HCT116 (cell line): ENCODE measurements around the gene SCN8A. TPM values are rescaled to one million over a fixed set of nuclear protein-coding genes. Genes with fewer than 3 reads are reported as not detected.

Experiments
- ATAC-seq: fragments of 200-7000 bp; cut with Tn5 transposase; 2 replicates; pipeline ENCODE4 v1.9.1; 2020; ENCODE audit warnings: mild to moderate bottlenecking, moderate library complexity
- BruUV-seq: library from RNA; stranded (reverse); fragments of 400-500 nt; replicated peaks from 2 replicates; lab custom pipeline; 2021; lab: Mats Ljungman, UMichigan
- CTCF ChIA-PET: fragments of 300-600 bp; sonication (Branson Sonifier 250); formaldehyde crosslinking; loops from one replicate; lab custom pipeline; 2021; ENCODE audit warnings: antibody characterized with exemption; lab: Charles Lee
- POLR2A ChIA-PET: fragments of 300-600, 350-600 bp; sonication (Branson Sonifier 250); formaldehyde crosslinking; loops from one replicate; lab custom pipeline; 2021; ENCODE audit warnings: antibody characterized with exemption; lab: Charles Lee
- RAD21 ChIA-PET, 2 experiments: fragments of 300-600 bp; sonication (Branson Sonifier 250); formaldehyde crosslinking; loops; one replicate each; lab custom pipeline; 2023; ENCODE audit warnings: low total read pairs in 2 of 2; ENCODE audit not compliant: uncharacterized antibody in 2 of 2, unreplicated experiment in 2 of 2, low non-redundant PET in 1 of 2; lab: Charles Lee
- DNase-seq: peaks from one replicate; pipeline ENCODE4 v3.0.0-alpha.2; 2010; ENCODE audit warnings: low read depth, low spot score
- H2AFZ ChIP-seq: fragments of 200-600 bp; shearing (Covaris generic), sonication (generic); 2 replicates; pipeline ENCODE4 v1.6.1; 2017; ENCODE audit warnings: low read depth, mixed run types, mixed read lengths, antibody characterized with exemption, low read length; ENCODE audit not compliant: poor library complexity, severe bottlenecking
- H3K27ac ChIP-seq: 2 replicates; pipeline ENCODE4 v1.5.1; 2012; ENCODE audit warnings: low read depth, low read length
- H3K27me3 ChIP-seq: fragments of 200-600 bp; sonication (generic); 2 replicates; pipeline ENCODE4 v1.6.1; 2016; ENCODE audit warnings: mixed run types, low read length, mixed read lengths; ENCODE audit not compliant: insufficient read depth
- H3K36me3 ChIP-seq, 2 experiments: fragments of 200-500 bp in 1 of 2; fragments of 200-600 bp in 1 of 2; sonication (Bioruptor generic) in 1 of 2; sonication (generic) in 1 of 2; 2 replicates each; pipeline versions ENCODE4 v1.5.1 to v1.6.1; 2014 to 2016; ENCODE audit warnings: low read length in 2 of 2, inconsistent platforms in 1 of 2, mixed read lengths in 1 of 2, mixed run types in 1 of 2; ENCODE audit not compliant: insufficient read depth in 2 of 2, control insufficient read depth in 1 of 2
- H3K4me1 ChIP-seq, 2 experiments: fragments of 200-600 bp in 1 of 2; sonication (generic) in 1 of 2; 2 replicates each; pipeline versions ENCODE4 v1.5.1 to v1.6.1; 2012 to 2017; ENCODE audit warnings: low read length in 2 of 2, inconsistent platforms in 1 of 2, mild to moderate bottlenecking in 1 of 2, mixed read lengths in 1 of 2, mixed run types in 1 of 2, moderate library complexity in 1 of 2; ENCODE audit not compliant: insufficient read depth in 2 of 2, control insufficient read depth in 1 of 2
- H3K4me2 ChIP-seq: fragments of 200-600 bp; sonication (generic); 2 replicates; pipeline ENCODE4 v1.6.1; 2017; ENCODE audit warnings: mixed run types, low read length, mixed read lengths
- H3K4me3 ChIP-seq, 2 experiments: fragments of 200-600 bp in 1 of 2; sonication (generic) in 1 of 2; replicated peaks in 1 of 2; 2 replicates each; pipeline ENCODE4 v1.5.1; 2011 to 2016; ENCODE audit warnings: low read length in 2 of 2, control low read depth in 1 of 2, low read depth in 1 of 2, mild to moderate bottlenecking in 1 of 2, mixed read lengths in 1 of 2, mixed run types in 1 of 2
- H3K79me2 ChIP-seq: fragments of 200-600 bp; sonication (generic); 2 replicates; pipeline ENCODE4 v1.6.1; 2017; ENCODE audit warnings: mild to moderate bottlenecking, mixed run types, low read length, moderate library complexity, mixed read lengths; ENCODE audit not compliant: insufficient read depth
- H3K9ac ChIP-seq: fragments of 200-600 bp; sonication (generic); 2 replicates; pipeline ENCODE4 v1.6.1; 2016; ENCODE audit warnings: low read length, mixed read lengths
- H3K9me2 ChIP-seq: fragments of 200-600 bp; sonication (generic), shearing (Covaris generic); 2 replicates; pipeline ENCODE4 v1.6.1; 2017; ENCODE audit warnings: mixed run types, mild to moderate bottlenecking, moderate library complexity; ENCODE audit not compliant: insufficient read depth
- H3K9me3 ChIP-seq, 2 experiments: fragments of 200-500 bp in 1 of 2; fragments of 200-600 bp in 1 of 2; sonication (Bioruptor generic) in 1 of 2; sonication (generic) in 1 of 2; 2 replicates each; pipeline ENCODE4 v1.6.1; 2014 to 2017; ENCODE audit warnings: low read length in 2 of 2, mixed read lengths in 2 of 2, inconsistent platforms in 1 of 2, low read depth in 1 of 2, mild to moderate bottlenecking in 1 of 2, mixed run types in 1 of 2, moderate library complexity in 1 of 2; ENCODE audit not compliant: control insufficient read depth in 1 of 2, insufficient read depth in 1 of 2
- H4K20me1 ChIP-seq: fragments of 200-600 bp; sonication (generic), shearing (Covaris generic); 2 replicates; pipeline ENCODE4 v1.6.1; 2017; ENCODE audit warnings: mixed run types, mild to moderate bottlenecking, moderate library complexity; ENCODE audit not compliant: insufficient read depth
- ATF3 ChIP-seq: IDR thresholded peaks from 2 replicates; pipeline ENCODE4 v1.6.1; 2012
- CEBPB ChIP-seq: IDR thresholded peaks from 2 replicates; pipeline ENCODE4 v1.6.1; 2012; ENCODE audit warnings: low read depth
- CTCF ChIP-seq, 3 experiments: fragments of 200-600 bp in 1 of 3; sonication (generic) in 1 of 3; IDR thresholded peaks in 2 of 3; conservative IDR thresholded peaks in 1 of 3; 2 replicates each; pipeline ENCODE4 v1.5.1; 2012 to 2017; ENCODE audit warnings: low read depth in 2 of 3, low read length in 2 of 3, antibody characterized with exemption in 1 of 3, borderline replicate concordance in 1 of 3, control low read depth in 1 of 3, mild to moderate bottlenecking in 1 of 3, mixed read lengths in 1 of 3, mixed run types in 1 of 3, moderate library complexity in 1 of 3; ENCODE audit not compliant: insufficient read depth in 1 of 3
- EGR1 ChIP-seq: IDR thresholded peaks from 2 replicates; pipeline ENCODE4 v1.6.1; 2012; ENCODE audit warnings: low read depth
- ELF1 ChIP-seq: IDR thresholded peaks from 2 replicates; pipeline ENCODE4 v1.6.1; 2012; ENCODE audit warnings: low read depth, borderline replicate concordance
- EZH2 ChIP-seq: fragments of 200-600 bp; sonication (generic); IDR thresholded peaks from 2 replicates; pipeline ENCODE4 v1.6.1; 2017; ENCODE audit warnings: antibody characterized with exemption, mixed run types
- FOSL1 ChIP-seq: IDR thresholded peaks from 2 replicates; pipeline ENCODE4 v1.6.1; 2012; ENCODE audit warnings: low read depth
- MAX ChIP-seq: IDR thresholded peaks from 2 replicates; pipeline ENCODE4 v1.6.1; 2012
- POLR2A ChIP-seq: IDR thresholded peaks from 2 replicates; pipeline ENCODE4 v1.7.0; 2011; ENCODE audit warnings: borderline replicate concordance; ENCODE audit not compliant: insufficient read depth, insufficient read length; ENCODE audit errors: extremely low read depth
- POLR2AphosphoS5 ChIP-seq: IDR thresholded peaks from 2 replicates; pipeline ENCODE4 v1.6.1; 2011; ENCODE audit warnings: mild to moderate bottlenecking, low read depth, low read length, moderate library complexity
- SIN3A ChIP-seq: IDR thresholded peaks from 2 replicates; pipeline ENCODE4 v1.6.1; 2012; ENCODE audit warnings: low read depth
- SP1 ChIP-seq: IDR thresholded peaks from 2 replicates; pipeline ENCODE4 v1.6.1; 2012; ENCODE audit warnings: low read depth
- SRF ChIP-seq: IDR thresholded peaks from 2 replicates; pipeline ENCODE4 v1.6.1; 2012; ENCODE audit warnings: low read depth
- YY1 ChIP-seq: IDR thresholded peaks from 2 replicates; pipeline ENCODE4 v1.6.1; 2011; ENCODE audit warnings: low read length, low read depth, moderate library complexity, mild to moderate bottlenecking; ENCODE audit not compliant: insufficient replicate concordance; ENCODE audit errors: extremely low read depth
- ZNF274 ChIP-seq: fragments of 200-500 bp; sonication (Bioruptor generic); IDR thresholded peaks from 2 replicates; pipeline ENCODE4 v1.6.1; 2014; ENCODE audit warnings: mild to moderate bottlenecking, low read depth, low read length, inconsistent platforms
- intact Hi-C: fragments of 100-400 bp; cut with micrococcal nuclease; formaldehyde crosslinking; loops from 2 replicates; pipeline ENCODE4 v1.10.0; 2022
- total RNA-seq: library from RNA; stranded (reverse); gene quantifications from one replicate; pipeline ENCODE4 v1.2.1, GENCODE V29; 2021; ENCODE audit not compliant: unreplicated experiment

Gene SCN8A
- total RNA-seq, 1 experiment from 2014 or later: 7.1 TPM

- no peak for TF ChIP-seq CTCF (IDR thresholded peaks at IDR 0.05 in 2 of 3, conservative IDR thresholded peaks at IDR 0.05 in 1 of 3; ENCODE audit: borderline replicate concordance in 1 of 3, insufficient read depth in 1 of 3, low read depth in 2 of 3, low read length in 2 of 3)
- peak; percentile 56; the same call in 1 of the 2 replicates for TF ChIP-seq SRF
- no peak for TF ChIP-seq ZNF274
- no peak for TF ChIP-seq SIN3A
- TF ChIP-seq ELF1: no peak
- TF ChIP-seq ATF3: peak; percentile 69; the same call in 1 of the 2 replicates
- TF ChIP-seq CEBPB: peak; percentile 79
- no peak for TF ChIP-seq POLR2AphosphoS5
- no peak for TF ChIP-seq EGR1
- TF ChIP-seq, all 23 proteins: peak for 7
Measured at GRCh38 chr12:51773145-51773869, 182.3 kb downstream of the SCN8A start (continued).

GRCh38 chr12:51774933-51775332 lies 183.9 kb downstream of the SCN8A start:
- intact Hi-C loops: no loop called here
- no peaks in the 10 kb centered on the region for H3K79me2 ChIP-seq
- H3K4me3 ChIP-seq: no peak overlapping the region
- TF ChIP-seq EZH2 (no peak), FOSL1 (no peak), CEBPB (no peak), ZNF274 (no peak), SP1 (no peak), CTCF (IDR thresholded peaks at IDR 0.05 in 2 of 3, conservative IDR thresholded peaks at IDR 0.05 in 1 of 3; ENCODE audit: borderline replicate concordance in 1 of 3, insufficient read depth in 1 of 3, low read depth in 2 of 3, low read length in 2 of 3) (no peak), MAX (no peak), POLR2A (no peak), POLR2AphosphoS5 (no peak), YY1 (no peak), ELF1 (no peak), EGR1 (no peak)
- no peaks in the 10 kb centered on the region for H4K20me1 ChIP-seq
- ChIA-PET RAD21 (no interaction called here), POLR2A (no interaction called here), CTCF (no interaction called here)
- H3K27me3 ChIP-seq: no peaks in the 10 kb centered on the region
- ATAC-seq: no peak
- no peaks in the 10 kb centered on the region for H3K36me3 ChIP-seq
- H3K9me3 ChIP-seq: no peaks in the 10 kb centered on the region
- DNase-seq: no peak
- no peak overlapping the region for H3K27ac ChIP-seq
- no peak overlapping the region for H2AFZ ChIP-seq
- H3K9ac ChIP-seq: no peak overlapping the region
- peaks cover 2 to 8% of the 10 kb centered on the region in 2 experiments; a peak in 2 of 4 replicates for H3K4me1 ChIP-seq
- no TSS peak for BruUV-seq
- no peaks in the 10 kb centered on the region for H3K9me2 ChIP-seq
- no peak overlapping the region for H3K4me2 ChIP-seq
